GM20000 (cell line): ENCODE results near the gene NRP1.

ENCODE experiments used
- DNase-seq: peaks from one replicate; pipeline ENCODE4 v3.0.0; 2012; ENCODE audit warnings: low spot score
- TF ChIP-seq, protein P1 (sequence below): IDR thresholded peaks from 2 replicates; pipeline ENCODE4 v1.5.1; 2012; ENCODE audit warnings: mild to moderate bottlenecking, control low read depth; ENCODE audit errors: extremely low read depth, missing control alignments

Gene NRP1

GRCh38 chr10:33201056-33201780 is 133.2 kb downstream of the NRP1 start:
- TF ChIP-seq, protein P1, sequence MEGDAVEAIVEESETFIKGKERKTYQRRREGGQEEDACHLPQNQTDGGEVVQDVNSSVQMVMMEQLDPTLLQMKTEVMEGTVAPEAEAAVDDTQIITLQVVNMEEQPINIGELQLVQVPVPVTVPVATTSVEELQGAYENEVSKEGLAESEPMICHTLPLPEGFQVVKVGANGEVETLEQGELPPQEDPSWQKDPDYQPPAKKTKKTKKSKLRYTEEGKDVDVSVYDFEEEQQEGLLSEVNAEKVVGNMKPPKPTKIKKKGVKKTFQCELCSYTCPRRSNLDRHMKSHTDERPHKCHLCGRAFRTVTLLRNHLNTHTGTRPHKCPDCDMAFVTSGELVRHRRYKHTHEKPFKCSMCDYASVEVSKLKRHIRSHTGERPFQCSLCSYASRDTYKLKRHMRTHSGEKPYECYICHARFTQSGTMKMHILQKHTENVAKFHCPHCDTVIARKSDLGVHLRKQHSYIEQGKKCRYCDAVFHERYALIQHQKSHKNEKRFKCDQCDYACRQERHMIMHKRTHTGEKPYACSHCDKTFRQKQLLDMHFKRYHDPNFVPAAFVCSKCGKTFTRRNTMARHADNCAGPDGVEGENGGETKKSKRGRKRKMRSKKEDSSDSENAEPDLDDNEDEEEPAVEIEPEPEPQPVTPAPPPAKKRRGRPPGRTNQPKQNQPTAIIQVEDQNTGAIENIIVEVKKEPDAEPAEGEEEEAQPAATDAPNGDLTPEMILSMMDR, result no peak
- DNase-seq, result no peak

GRCh38 chr10:33199731-33200232 is 134.7 kb downstream of the NRP1 start:
- TF ChIP-seq, protein P1, result no peak
- DNase-seq, result no peak

- TF ChIP-seq, protein P1, result no peak
Measured at GRCh38 chr10:33198610-33199009, 135.9 kb downstream of the NRP1 start.

GRCh38 chr10:33196710-33197491 is 137.6 kb downstream of the NRP1 start:
- DNase-seq, result no peak
- TF ChIP-seq, protein P1, result no peak

More at GRCh38 chr10:33198610-33199009, 135.9 kb downstream of the NRP1 start:
- DNase-seq, result no peak

- no peak for DNase-seq
- TF ChIP-seq, protein P1, result no peak
Measured at GRCh38 chr10:33196377-33196706, 138.1 kb downstream of the NRP1 start.

DNA sequence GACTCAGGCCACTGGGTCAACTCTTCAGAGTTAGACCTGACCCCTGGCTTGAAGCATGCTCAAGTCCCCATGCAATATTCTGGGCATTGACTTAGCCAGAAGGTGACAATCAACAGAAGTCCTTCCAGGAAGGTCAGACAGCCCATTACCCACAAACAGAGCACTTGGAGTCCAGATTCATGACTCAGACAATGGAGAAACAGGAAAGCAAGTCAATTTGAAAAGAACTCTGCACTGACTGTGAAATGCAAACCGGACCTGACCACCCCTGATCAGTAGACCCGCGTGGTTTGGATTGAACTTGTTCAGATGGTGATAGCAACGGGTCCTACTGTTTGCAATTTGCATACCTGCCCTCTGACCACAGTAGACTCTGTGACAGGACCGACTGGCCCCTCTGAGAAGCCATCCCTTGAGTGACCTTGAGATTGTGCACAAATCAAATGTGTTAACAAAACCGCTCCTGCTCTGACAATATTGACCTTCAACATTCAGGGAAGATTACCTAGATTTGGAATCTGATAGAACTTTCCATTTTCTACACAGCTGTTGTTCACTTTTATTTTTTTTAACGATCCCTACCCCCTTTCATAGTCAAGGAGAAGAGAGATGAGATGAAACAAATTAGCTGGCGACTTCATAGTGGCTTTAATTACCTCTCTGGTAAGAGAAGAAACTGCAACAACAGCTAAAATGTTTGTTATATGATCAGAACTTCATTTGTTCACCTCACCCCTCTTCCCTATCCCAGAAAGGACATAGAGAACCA is 138.7 kb downstream of the NRP1 start:
- TF ChIP-seq, protein P1, result no peak
- DNase-seq, result no peak
